HT1080 (cell line): ENCODE data around the gene MAPK6. TPM values are rescaled to one million over a fixed set of nuclear protein-coding genes. Genes with fewer than 3 reads are reported as not detected.

ENCODE experiments used
- total RNA-seq: library from RNA; depleted of rRNA; stranded (reverse); fragments of >200 nt; shearing (Covaris generic); gene quantifications from 2 replicates; pipeline ENCODE4 v1.2.3, GENCODE V29; 2014; rRNA removed

Gene MAPK6
- total RNA-seq, 1 experiment from 2014 or later: 48.3 TPM

Other genes with a start within 250 kb of the MAPK6 start
- 41.1 and 47.6 TPM in 2 replicates for gene TMOD3, start 189.6 kb upstream of the MAPK6 start, total RNA-seq
- 27.8 and 32.1 TPM in 2 replicates for gene LEO1, start 47.4 kb upstream of the MAPK6 start, total RNA-seq
- not detected in 2 replicates for gene BCL2L10, start 93.6 kb downstream of the MAPK6 start, total RNA-seq
- gene GNB5, start 172.2 kb downstream of the MAPK6 start, total RNA-seq: 38.2 and 46.3 TPM in 2 replicates